ENCODE data around the gene NBAS. TPM values are rescaled to one million over a fixed set of nuclear protein-coding genes. Genes with fewer than 3 reads are reported as not detected.

Gene NBAS
- total RNA-seq, 1 donor from 2014 or later = 57.6 TPM

Other genes with a start within 250 kb of the NBAS start
- gene DDX1, start 30.5 kb upstream of the NBAS start, total RNA-seq = 140 and 146 TPM in 2 replicates

All from astrocyte (in vitro differentiated cells and primary cell).